AG20443 (cell line): ENCODE measurements around the gene STXBP5L.
"Not testable (repeated sequence)": the region's sequence is repeated elsewhere in the genome, so short reads cannot be mapped to it uniquely, and the experiment has no call there.

Experiments used
- DNase-seq: peaks from one replicate; pipeline ENCODE4 v3.0.0; 2012; ENCODE audit warnings: low spot score, mixed read lengths

Gene STXBP5L

GRCh38 chr3:121063628-121064027 lies 155.6 kb downstream of the STXBP5L start:
- DNase-seq, result no peak

- no peak for DNase-seq
Observed at GRCh38 chr3:121064121-121064520, 156.1 kb downstream of the STXBP5L start.

GRCh38 chr3:121072133-121072532 lies 164.1 kb downstream of the STXBP5L start:
- no peak for DNase-seq

GRCh38 chr3:121073011-121073410 lies 165.0 kb downstream of the STXBP5L start:
- DNase-seq, result no peak

- no peak for DNase-seq
Observed at GRCh38 chr3:121075191-121075590, 167.2 kb downstream of the STXBP5L start.

- not testable (repeated sequence) for DNase-seq
Observed at GRCh38 chr3:121078378-121079101, 170.5 kb downstream of the STXBP5L start.

- DNase-seq, result no peak
Observed at GRCh38 chr3:121096953-121097352, 188.9 kb downstream of the STXBP5L start.

- DNase-seq, result not testable (repeated sequence)
Observed at GRCh38 chr3:121111086-121111485, 203.1 kb downstream of the STXBP5L start.

- DNase-seq, result no peak
Observed at GRCh38 chr3:121111914-121112612, 204.1 kb downstream of the STXBP5L start.

- DNase-seq, result no peak
Observed at GRCh38 chr3:121126033-121126706, 218.2 kb downstream of the STXBP5L start.

- no peak for DNase-seq
Observed at GRCh38 chr3:121126707-121127035, 218.7 kb downstream of the STXBP5L start.

- no peak for DNase-seq
Observed at GRCh38 chr3:121152573-121152972, 244.6 kb downstream of the STXBP5L start.

GRCh38 chr3:121153851-121154250 lies 245.8 kb downstream of the STXBP5L start:
- DNase-seq, result no peak

GRCh38 chr3:121155028-121155427 lies 247.0 kb downstream of the STXBP5L start:
- DNase-seq, result no peak

GRCh38 chr3:121165397-121165837 lies 257.4 kb downstream of the STXBP5L start:
- DNase-seq, result no peak

- DNase-seq, result no peak
Observed at GRCh38 chr3:121167374-121168139, 259.6 kb downstream of the STXBP5L start.

- DNase-seq, result no peak
Observed at GRCh38 chr3:121175083-121175482, 267.1 kb downstream of the STXBP5L start.

- DNase-seq, result not testable (repeated sequence)
Observed at GRCh38 chr3:121190626-121191025, 282.6 kb downstream of the STXBP5L start.

GRCh38 chr3:121202573-121202972 lies 294.6 kb downstream of the STXBP5L start:
- DNase-seq, result no peak

- DNase-seq, result no peak
Observed at GRCh38 chr3:121223116-121223515, 315.1 kb downstream of the STXBP5L start.

- no peak for DNase-seq
Observed at GRCh38 chr3:121228971-121229370, 321.0 kb downstream of the STXBP5L start.

- DNase-seq, result not testable (repeated sequence)
Observed at GRCh38 chr3:121230194-121230593, 322.2 kb downstream of the STXBP5L start.
